ENCODE data around the gene SAP25.
"Not testable (repeated sequence)": the region's sequence is repeated elsewhere in the genome, so short reads cannot be mapped to it uniquely, and the experiment has no call there.

The SAP25 gene

GRCh38 chr7:100528108-100528866 lies 45.4 kb downstream of the SAP25 start:
- not testable (repeated sequence) for DNase-seq

GRCh38 chr7:100523192-100523591 lies 50.5 kb downstream of the SAP25 start:
- not testable (repeated sequence) for DNase-seq
